Epithelial cell of prostate (primary cell): Measurements from ENCODE around the gene PTPRJ.
A peak's percentile ranks its signal among the peaks of the same experiment; 100 is the strongest.

Experiments
- DNase-seq: peaks from one replicate; pipeline ENCODE4 v3.0.0-alpha.2; 2011; ENCODE audit warnings: low read depth, low spot score
- H3K27ac ChIP-seq: fragments of 450-650 bp; 2 replicates; pipeline ENCODE4 v1.5.1; 2017; ENCODE audit warnings: mild to moderate bottlenecking

PTPRJ gene

DNA sequence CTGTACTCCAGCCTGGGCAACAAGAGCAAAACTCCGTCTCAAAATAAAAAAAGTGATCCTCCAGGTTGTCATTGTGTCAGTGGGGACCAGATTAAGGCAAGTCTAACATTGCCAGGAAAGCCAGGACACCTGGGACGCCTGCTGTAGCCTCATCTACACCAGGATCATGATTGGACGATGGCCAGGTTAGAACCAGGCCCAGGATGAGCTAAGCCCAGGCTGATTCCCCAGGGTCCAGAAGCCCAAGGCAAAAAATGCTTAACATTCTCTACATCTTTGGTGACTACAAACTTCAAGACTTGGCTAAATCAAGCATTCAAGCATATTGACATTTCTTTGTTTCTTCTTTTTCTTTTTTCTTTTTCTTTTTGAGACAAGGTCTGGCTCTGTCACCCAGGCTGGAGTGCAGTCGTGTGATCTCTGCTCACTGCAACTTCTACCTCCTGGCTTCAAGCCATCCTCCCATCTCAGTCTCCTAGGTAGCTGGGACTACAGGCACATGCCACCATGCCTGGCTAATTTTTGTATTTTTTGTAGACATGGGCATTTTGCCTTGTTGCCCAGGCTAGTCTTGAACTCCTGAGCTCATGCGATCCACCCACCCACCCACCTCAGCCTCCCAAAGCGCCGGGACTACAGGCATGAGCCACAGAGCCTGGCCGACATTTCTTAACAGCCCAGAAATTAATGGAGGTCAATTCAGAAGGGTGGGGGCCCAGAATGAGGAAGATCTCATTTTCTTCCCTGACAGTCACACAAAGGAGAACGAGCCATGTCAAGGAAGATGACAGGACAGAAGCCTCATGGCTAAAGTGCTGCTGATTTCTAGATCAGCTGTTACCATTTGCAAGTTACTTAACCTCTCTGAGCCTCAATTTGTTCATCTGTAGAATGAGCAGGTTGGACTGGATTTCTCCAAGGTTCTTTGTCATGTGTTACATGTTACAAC lies 12.5 kb upstream of the PTPRJ start:
- no peak for DNase-seq
- no peak overlapping the region for H3K27ac ChIP-seq

DNA sequence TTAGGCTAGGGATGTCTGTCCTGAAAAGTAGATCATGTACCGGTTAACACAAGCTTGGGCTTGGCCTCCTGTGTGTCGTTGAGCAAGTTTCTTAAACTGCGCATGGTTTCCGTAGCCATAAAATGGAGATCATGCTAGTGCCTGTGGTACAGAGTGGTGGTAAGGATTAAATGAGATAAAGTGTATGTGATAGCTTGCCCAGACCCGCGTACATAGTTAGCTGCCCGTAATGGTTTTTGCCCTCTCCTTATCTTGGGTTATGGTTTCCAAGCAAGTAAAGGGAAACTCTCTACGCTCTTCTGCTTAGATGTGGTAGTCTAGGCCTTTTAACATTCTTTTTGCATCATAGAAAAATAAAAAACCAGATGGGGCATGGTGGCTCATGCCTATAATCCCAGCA lies 11.0 kb upstream of the PTPRJ start:
- DNase-seq = no peak
- H3K27ac ChIP-seq = no peak overlapping the region

GRCh38 chr11:47971501-47971900 lies 8.9 kb upstream of the PTPRJ start:
- H3K27ac ChIP-seq = no peak overlapping the region
- DNase-seq = no peak

DNA sequence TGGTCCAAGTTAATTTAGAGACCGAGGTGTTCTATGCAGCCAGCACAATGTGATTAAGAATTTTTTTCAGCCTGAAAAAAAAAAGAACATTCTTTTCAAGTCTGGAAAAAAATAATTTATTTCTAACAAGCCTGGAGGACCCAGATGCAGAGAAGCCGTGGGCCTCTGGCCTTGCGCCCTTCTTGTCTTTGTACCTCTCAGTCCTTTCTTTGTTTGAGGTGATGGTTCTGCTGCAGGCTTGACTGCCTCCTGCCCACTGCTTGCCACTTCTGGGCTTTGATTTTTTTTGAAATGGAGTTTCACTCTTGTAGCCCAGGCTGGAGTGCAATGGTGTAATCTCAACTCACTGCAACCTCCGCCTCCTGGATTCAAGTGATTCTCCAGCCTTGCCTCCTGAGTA lies 7.2 kb upstream of the PTPRJ start:
- H3K27ac ChIP-seq = no peak overlapping the region
- no peak for DNase-seq

- no peak overlapping the region for H3K27ac ChIP-seq
- no peak for DNase-seq
These were observed 3.4 kb upstream of the PTPRJ start for GRCh38 chr11:47976931-47977330.

GRCh38 chr11:47977623-47978022 lies 2.7 kb upstream of the PTPRJ start:
- no peak for DNase-seq
- H3K27ac ChIP-seq = no peak overlapping the region

DNA sequence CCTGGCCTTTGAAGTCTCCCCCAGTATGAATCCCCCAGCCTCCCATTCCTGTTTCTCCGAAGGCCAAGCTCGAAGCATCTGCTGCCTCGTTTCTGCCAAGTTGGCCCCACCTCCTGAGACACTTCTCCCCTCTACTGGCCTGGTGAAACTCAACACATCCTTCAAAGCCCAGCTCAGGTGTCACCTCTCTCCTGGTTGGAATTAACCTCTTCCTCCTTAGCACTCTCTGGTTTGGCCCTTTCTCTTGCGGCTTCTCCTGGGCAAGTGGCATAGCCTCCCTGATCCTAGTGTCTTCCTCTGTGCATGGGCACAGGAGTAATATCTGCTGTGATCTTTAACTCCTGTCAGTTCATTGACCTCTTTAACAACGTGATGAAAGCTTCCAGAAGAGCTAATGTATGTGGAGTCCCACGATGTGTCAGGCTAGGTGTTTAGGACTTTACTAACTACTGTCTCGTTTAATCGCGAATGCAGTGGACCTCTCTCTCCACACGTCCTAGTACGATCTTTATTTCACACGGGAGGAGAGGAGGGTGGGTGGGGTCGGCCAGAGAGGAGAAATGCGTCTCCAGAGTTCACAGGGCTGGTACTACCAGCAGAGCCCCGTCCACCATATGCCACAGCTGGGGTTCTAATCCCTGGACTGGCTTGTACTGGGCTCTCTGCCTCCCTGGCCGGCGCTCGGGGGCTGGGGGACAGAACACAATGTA lies 826 bp upstream of the PTPRJ start:
- no peak overlapping the region for H3K27ac ChIP-seq
- no peak for DNase-seq

- no peak for DNase-seq
- H3K27ac ChIP-seq = no peak overlapping the region
These were observed 705 bp downstream of the PTPRJ start for GRCh38 chr11:47980907-47981621.

GRCh38 chr11:47981667-47982404 lies 1.5 kb downstream of the PTPRJ start:
- no peak overlapping the region for H3K27ac ChIP-seq
- no peak for DNase-seq

GRCh38 chr11:47982616-47983015 lies 2.3 kb downstream of the PTPRJ start:
- no peak for DNase-seq
- H3K27ac ChIP-seq = no peak overlapping the region

GRCh38 chr11:47983464-47984397 lies 3.4 kb downstream of the PTPRJ start:
- DNase-seq = no peak
- H3K27ac ChIP-seq = no peak overlapping the region

DNA sequence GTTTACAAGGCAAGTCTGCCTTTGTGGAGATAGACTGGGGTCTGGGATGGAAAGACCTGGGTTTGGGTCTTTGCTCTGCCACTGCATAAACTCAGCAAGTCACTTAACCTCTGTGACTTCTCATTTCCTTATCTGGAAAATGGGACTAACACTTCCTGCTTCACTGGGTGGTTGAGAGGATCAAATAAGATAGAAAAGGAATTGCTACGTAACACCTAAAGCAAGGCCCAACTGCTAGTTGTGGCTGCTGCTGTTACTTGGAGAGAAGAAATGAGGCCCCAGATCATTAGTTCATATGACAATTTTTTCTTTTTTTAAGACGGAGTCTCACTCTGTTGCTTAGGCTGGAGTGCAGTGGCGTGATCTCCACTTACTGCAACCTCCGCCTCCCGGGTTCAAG lies 5.9 kb downstream of the PTPRJ start:
- H3K27ac ChIP-seq = no peak overlapping the region
- no peak for DNase-seq

DNA sequence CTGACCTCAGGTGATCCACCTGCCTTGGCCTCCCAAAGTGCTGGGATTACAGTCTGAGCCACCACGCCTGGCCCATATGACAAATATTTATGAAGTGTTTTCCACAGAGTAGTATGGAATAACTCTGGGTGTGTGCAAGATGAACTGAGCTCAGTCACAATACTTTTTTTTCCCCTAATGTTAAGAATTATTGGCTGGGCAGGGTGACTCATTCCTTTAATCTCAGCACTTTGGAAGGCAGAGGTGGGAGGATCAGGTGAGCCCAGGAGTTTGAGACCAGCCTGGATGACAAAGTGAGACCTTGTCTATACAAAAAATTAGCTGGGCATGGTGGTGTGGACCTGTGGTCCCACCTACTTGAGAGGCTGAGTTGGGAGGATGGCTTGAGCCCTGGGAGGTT lies 6.4 kb downstream of the PTPRJ start:
- H3K27ac ChIP-seq = no peak overlapping the region
- no peak for DNase-seq

GRCh38 chr11:47987310-47987709 lies 7.0 kb downstream of the PTPRJ start:
- no peak overlapping the region for H3K27ac ChIP-seq
- no peak for DNase-seq

- no peak overlapping the region for H3K27ac ChIP-seq
- DNase-seq = no peak
These were observed 7.4 kb downstream of the PTPRJ start for GRCh38 chr11:47987781-47988180.

GRCh38 chr11:47989779-47990178 lies 9.4 kb downstream of the PTPRJ start:
- H3K27ac ChIP-seq = no peak overlapping the region
- no peak for DNase-seq

- DNase-seq = no peak
- peak overlapping the region; percentile 50 for H3K27ac ChIP-seq
These were observed 11.0 kb downstream of the PTPRJ start for GRCh38 chr11:47991266-47991830.

DNA sequence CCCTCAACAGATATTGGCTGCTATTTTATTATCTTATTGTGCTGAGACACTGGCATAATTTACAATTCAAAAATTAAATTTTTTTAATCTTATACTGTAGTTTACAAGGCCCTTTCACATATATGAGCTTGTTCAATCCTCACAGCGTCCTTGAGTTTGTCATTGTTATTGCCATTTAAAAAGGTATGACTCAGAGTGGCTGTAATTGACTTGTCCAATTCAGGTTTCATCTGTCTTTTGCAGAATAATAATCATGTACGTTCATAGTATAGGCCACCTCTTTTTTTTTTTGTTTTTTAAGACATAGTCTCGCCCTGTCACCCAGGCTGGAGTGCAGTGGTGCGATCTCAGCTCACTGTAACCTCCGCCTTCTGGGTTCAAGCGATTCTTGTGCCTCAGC lies 11.5 kb downstream of the PTPRJ start:
- H3K27ac ChIP-seq = peak overlapping the region; percentile 50
- DNase-seq = no peak
